ENCODE data around the gene FRMPD2.
"Not testable (repeated sequence)": the region's sequence is repeated elsewhere in the genome, so short reads cannot be mapped to it uniquely, and the experiment has no call there.

FRMPD2 gene

DNA sequence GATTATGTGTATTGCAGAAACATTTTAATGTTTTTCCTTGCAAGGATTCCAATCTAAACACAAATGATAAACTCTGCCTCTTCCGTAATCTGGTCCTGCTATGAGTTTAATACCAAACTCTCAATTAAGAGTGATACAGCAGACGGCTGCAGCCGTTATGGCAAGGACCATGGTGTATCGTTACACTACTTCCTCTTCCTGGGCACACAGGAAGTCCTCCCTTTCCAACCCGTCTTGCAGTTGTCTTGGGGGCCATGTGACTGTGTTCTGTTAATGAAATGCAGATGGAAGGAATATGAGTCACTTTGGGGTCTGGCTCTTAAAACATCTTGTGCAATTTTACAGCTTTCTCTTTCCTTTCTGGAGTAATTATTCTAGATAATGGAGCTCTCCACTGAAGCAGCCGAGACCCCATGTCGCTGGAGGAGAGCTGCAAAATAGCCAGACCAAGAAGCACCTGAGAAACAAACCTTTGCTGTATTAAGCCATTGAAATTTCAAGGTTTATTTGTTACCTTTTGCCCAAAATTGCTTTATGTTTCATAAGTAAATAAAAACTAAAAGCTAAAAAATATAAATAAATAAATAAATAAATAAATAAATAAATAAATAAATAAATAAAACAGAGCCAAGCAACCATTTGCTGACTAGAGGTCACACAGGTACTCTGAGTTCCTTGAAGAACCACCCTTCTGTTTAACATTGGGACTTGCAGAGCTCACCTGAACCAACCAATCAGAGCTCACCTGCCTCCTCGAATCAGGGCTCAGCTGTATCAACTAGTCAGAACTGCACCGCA is 74.7 kb downstream of the FRMPD2 start:
- no peak for DNase-seq

DNA sequence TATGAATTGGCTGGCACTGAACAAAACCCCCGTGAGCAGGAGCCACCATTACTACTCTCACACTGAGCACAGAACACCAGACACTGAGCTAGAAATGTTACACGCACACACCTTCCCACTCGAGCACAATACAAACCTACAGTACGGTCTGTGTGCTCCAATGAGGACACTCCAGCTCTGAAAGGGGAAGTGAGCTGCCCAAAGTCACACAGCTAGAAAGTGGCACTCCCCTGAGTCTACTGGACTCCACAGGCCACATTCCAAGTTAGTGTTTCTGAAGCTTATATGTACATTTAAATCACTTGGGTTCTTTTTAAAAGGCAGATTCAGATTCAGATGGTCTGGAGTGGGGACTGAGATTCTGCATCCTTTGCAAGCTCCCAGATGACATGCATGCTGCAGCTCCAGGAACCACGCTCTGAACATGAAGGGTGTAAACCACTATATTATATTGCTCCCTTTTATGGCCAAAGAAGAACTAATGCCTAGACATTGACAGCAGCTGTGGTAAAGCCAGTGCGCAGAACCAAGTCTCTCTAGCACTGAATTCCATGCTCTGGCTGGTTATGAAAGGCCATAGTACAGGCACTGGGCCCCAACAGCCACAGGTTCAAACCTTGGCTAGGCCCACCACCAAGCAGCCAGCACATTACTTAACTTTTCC is 77.1 kb downstream of the FRMPD2 start:
- no peak for DNase-seq

DNA sequence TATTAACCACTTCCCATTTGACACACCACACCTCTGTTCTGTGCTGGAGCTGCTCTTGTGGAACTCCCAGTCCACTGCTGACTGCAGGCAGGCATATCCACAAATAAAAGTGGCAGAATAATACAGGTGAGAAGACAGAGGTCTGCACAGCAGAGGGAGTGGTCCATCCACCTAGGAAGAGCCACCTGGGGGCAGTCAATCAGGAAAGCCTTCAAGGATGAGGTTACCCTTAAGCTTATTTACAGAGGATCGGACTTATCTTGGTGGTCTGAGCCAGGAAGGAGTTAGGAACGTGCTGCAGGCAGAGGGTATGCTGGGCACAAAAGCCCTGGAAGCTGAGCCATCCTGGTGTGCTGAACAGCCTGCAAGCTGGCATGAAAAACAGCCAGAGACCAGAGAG is 78.7 kb downstream of the FRMPD2 start:
- DNase-seq = no peak

DNA sequence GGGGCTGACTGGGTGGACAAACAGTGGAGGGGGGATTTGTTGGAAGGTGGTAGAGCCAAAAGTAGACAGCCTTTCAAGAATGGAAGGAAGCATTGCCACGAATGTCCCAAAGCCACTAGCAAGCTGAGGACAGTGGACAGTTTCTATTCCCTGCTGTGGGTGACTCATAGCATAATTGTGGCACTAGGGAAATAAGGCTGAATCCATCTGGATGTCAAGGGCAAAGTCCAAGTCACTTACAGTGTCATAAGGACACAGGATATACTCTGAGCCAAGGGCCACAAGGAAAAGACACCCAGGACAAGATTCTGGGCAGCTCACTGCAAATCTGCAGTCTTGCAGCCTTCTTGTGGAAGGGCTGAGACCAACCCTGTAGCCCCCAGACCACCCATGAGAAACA is 79.7 kb downstream of the FRMPD2 start:
- no peak for DNase-seq

DNA sequence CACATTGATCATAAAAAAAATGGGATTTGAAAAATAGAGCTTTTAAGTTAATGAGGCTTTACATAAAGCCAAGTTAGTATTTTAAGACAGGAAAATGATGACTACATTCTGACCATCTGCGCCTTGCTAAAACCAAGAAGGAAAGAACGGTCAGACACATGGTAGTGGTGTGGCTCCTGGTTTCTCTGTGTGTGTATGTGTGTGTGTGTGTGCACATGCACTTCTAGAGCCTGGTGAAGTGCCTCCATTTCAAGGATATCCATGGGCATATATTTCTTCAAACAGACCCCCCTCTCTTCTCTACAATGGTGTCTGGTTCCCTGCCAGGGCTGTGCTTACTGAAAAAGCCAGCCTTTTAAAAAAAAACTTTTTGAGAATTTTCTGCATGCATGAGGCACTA is 80.9 kb downstream of the FRMPD2 start:
- no peak for DNase-seq

DNA sequence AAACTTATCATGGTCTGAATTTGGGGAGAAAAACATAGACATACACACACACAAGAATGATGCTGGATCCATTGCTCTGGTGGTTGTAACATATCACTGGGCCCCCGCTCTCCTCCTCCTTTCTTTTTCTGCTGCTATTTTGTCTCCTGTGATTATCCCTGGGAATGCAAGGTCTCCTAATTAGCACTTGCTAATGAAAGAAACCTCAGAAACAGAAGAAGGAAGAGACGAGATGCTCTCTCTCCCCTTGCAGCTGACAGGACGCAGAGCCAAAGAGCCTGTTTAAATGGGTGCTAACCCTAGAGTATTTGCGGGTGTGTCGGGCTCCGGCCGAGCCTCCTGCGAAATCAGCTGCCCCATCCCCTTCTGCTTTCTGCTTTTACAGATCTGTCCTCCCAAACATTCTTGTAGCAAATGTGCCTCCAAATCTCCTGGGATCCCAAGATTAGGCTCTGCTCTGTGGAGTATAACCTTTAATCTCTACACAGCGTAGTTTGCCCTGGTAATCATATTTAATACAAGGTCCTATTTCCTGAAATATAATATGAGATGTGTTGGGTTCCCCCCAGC is 81.5 kb downstream of the FRMPD2 start:
- no peak for DNase-seq

DNA sequence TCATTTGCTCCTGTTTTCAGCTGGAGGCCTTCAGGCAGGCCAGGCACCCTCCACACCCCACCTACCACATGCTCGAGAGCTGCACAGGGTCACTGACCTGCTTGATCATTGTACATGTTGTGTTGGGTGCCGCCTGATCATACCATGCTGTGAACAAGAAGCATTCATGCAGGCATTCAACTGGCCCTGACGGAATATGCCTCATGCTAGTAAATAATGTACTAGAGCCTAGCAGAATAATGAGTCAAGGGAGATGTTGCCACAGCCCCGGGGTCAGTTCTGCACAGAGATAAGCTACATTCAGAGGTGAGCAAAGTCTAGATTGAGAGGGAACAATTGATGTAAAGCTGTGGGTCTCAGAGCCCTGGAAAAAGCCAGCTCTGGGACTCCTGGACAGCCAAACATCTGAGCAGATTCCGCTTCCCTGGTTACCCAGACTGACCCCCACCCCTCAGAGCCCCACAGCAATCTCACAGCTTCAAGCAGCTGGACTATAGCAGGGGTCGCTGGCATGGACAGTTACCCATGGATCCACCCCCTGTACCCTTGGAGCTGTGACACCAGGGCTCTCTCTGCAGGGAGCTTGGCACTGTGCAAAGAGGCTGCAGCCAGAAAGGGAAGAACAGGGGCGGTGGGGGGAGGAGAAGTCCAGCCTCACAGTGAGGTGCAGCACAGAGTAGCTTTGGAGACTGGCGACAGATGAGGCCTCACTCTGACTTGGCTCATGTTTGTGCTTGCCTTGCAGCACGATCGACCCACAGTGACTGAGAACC is 86.6 kb downstream of the FRMPD2 start:
- no peak for DNase-seq

DNA sequence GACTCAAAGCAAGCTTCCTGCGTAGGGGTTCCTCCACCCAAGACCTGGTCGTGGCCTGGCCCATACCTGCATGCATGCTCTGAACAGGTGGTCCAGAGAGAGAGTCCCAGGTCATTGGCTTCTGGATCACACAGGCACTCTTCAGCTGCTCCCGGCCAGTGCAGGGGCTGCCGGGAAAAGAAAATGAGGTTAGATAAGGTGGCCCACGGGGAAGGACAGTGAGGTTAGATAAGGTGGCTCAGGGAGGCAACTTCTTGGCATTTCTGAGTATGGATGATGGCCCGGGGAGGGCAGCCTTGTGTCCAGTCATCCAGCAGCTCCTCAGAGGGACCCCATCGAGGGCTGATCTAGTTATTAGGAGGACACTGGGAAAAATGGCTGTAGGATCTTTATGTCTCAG is 87.4 kb downstream of the FRMPD2 start:
- DNase-seq = no peak

DNA sequence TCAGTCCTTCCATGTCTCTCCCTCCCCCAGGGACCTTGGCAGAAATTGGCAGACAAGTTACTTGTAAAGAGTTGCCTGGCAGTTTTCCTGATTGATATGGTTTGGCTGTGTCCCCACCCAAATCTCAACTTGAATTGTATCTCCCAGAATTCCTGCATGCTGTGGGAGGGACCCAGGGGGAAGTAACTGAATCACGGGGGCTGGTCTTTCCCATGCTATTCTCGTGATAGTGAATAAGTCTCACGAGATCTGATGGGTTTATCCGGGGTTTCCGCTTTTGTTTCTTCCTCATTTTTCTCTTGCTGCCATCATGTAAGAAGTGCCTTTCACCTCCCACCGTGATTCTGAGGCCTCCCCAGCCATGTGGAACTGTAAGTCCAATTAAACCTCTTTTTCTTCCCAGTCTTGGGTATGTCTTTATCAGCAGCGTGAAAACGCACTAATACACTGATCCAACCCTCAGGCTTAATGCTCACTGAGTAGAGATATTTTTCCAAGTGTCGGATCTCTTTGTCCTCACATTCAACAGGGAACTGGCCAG is 88.2 kb downstream of the FRMPD2 start:
- DNase-seq = not testable (repeated sequence)

DNA sequence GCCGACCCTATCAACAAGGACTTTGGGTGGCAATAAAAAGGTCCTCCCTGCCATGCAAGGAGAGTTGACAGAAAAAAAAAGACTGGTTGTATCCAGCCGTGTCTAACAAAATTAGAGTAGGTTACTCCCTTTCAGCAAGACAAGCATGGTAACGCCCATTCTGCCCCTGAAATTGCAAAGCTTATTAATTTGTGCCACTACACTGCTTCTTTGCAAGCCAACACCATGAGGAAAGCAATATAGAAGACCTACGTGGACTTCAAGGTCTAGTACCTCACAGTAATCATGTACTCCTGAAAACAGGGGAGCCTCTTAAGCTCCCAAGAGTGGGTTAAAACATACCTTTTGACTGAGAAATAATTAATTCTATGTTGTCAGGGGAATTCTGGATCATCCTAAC is 90.3 kb downstream of the FRMPD2 start:
- no peak for DNase-seq

DNA sequence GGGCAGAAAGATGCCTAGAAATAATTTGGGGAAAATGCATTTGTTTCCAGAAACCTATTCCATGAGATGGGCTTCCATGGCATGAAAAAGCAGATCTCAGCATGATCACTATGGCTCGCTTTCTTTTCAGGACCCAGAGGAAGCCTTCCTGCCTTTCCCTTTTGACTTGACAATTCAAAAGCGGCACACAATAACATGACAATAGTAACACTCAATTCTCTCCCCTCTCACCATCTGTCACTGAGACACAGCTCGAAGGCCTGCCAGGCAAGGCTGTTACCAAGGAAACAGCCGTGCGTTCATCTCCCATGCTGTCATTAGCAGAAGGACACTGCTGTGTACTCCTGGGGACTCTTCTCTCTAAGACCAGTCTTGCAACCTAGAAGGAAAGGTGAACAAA is 101.8 kb downstream of the FRMPD2 start:
- not testable (repeated sequence) for DNase-seq

DNA sequence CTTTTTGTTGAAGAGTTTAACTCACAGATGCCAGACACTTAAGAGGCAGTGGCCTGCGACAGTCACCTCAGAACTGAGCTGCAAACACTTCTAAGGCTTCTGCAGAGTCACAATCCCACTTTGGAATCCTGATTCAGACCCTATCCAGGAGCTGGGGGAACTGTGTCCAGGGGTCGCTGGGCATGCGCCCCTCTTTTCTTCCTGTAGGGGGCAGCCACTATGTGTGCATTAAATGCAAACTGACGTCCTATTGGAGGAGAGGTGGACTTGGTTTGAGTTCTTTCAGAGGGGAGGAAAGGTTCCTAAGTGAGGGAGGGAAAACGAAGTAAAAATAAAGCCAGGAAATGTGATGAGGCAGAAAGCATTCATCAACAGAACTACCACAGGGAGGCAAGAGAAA is 113.8 kb downstream of the FRMPD2 start:
- DNase-seq = not testable (repeated sequence)

DNA sequence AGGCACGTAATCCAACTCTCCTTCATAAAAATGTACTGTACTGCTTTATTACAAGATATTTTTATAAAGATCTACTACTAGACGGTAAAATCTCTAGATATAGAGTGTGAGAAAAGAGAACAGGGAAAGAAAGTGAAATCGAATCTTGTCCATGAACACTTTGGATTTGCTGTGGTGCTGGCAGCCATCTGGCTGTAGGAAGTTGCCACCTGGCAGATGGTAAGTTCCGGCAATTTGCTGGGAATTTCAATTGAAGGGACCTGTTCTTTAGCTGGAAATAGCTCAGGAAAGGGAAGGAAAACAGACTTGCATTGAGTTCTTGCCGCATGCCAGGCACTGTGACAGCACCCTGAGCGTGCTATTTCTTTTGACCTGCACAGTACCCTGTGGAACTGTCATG is 114.3 kb downstream of the FRMPD2 start:
- not testable (repeated sequence) for DNase-seq

DNA sequence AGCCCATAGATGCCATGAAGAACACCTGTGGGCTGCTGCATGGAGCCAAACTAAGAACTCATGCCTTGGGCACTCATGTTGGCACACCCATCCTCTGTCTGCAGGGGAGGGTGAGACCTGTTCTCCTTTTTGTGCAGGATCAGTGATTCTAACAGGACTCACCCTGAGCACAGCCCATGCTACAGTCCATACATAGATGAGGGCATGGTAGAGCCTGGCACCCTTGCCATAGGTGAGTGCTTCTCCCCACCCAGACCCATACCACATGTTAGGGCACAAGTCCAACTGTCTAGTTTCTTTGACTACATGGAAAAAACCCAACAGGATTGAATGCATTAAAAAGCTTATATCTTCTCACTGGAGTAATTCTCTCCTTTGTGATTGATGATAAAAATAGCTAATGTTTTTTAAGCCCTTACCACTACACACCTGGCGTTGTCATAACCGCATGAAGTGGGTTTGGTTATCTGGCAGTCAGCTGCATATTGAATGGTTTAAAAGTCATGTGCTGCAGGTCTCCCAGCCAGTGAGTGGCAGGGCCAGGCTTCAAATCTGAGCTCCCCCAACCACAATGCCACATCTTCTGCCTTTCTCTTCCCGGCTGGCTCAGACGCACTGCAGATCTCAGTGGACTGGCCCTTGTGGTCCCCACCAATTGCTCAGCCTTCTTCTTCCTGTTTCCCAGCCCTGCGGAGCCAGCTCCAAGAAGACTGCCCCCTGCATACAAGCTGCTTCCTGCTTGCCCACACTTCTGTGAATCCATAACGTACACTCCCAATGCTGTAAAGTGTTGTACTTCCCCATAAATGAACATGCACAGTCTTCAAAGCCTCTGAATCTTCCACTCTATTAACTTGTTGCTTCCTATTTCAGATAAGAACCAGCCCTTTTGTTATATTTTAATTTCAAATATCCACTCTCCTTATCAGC is 120.0 kb downstream of the FRMPD2 start:
- DNase-seq = not testable (repeated sequence)

DNA sequence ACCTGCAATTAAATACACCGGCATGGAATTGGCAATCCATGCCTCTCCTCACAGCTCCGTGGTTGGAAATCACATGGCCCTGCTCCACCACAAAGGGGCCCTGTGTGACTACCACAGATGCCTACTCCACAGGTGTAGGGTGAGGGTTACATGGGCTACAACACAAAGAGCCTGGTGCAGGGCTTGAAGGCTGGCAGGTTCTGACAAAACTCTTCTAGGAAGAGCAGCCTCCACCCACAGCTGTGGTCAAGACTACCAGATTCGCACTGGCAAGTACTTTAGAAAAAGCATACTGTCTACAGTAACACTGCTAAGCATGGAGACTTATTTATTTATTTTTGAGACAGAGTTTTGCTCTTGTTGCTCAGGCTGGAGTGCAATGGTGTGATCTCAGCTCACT is 126.9 kb downstream of the FRMPD2 start:
- not testable (repeated sequence) for DNase-seq

DNA sequence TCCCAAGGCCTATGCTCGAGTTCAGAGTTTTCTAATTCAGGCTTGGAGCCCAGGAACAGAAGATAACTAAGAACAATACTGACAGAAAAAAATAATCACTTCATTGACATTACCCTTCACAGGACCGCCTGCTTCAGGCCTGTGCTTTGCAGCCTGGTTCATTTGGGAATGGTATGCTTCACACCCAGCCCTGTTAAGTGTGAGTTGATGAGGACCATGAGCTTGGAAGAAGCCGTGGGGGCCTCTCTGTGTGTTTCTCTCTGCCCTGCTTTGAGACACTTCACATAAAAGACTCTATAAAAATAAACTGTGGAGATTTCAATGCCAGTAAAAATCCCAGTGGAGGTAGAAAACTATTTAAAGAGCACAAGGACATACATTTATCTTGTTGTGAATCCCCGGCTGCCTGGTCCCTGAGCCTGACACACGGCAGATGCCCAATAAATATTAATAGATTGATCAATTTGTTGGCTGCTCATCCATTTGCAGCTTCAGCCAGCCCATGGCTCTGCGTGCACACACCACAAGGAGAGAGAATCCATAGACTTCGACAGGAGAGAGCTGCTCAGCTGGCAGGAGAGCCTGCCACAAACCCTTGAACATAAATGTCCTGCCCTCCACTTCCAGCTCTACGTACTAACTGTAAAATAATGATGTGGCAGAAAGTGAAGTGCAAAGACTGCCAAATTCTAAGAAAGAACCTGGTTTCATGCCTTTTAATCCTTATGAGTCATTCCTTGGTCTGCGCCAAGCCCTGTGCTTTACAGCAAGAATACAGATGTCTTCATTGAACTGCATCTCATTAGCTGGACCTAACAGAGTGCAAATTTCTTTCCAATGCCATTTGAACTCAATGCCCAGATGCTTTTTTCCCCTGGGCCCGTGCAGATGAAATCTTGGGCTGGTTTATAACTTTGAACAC is 130.5 kb downstream of the FRMPD2 start:
- DNase-seq = not testable (repeated sequence)

DNA sequence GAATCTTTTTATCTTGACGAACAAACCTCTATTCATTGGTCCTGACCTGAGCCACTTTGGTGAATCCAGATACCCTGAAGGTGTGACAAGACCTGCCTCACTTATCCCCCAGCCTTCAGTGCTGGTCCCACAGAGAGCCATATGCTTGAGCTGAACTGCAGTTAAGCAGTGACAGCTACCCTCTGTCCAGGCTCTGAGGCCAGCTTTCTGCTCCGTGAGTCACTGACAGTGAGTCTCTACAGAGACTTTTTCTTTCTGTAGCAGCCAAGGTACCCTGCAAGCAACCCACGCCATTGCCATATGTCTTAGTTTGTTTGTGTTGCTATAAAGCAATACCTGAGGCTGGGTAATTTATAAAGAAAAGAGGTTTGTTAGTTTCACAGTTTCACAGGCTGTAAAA is 133.5 kb downstream of the FRMPD2 start:
- DNase-seq = not testable (repeated sequence)

DNA sequence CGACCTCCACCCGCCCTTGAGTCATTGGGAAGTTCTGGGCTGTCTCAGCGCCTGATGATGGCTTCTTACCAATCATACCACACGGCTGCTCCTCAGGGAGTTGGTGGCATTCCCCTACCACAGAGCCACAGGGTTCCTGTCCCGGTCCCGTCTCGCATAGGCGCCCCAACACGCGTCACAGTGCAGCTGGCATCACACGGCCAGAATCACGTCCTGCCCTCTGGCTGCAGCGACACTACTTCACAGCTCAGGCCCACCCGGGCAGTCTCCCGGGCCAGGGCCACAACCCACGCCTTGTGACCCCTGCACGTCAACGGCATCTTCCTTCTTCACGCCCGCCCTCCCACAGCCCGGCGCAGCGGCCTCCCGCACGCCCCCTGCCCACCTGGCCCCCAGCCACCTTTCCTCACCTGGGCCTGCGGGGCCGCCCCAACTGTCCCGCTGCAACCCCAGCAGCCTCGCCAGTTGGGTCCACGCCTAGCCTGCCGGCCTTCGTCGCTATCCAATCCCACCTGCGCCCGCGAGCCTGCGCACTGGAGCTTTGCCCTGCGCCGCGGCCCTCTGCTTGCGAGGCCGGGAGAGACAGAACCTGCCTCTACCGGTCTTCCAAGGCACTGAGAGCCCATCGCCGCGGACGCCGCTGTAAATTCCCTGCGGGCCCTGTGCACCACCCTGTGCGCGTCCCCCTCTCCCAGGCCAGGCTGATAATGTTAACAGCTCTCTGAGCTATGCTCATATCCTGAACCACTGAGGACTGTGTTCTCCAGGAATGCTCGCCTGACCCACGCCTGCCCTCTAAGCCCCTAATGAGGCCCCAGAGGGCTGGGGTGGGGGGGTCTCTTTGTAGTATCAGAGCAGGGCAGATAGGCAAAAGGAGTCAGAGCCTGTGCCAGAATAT is 134.3 kb downstream of the FRMPD2 start:
- not testable (repeated sequence) for DNase-seq

DNA sequence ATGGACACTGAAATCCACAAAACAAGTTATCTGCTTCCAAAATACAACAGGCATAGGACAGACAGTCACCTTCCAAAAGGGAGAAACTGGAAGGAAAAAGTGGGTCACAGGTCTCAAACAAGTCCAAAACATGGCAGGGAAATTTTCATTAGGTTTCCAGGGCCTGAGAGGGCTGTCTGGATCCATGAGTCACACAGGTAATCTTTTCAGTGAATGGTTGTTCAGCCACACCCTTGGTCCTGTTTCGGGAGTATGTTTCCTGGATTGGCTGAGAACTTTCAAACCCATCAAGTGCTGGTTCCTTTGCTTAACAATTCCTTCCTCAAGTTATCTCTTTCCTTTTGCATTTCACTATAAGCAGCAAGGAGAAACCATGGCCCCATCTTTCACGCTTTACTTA is 145.5 kb downstream of the FRMPD2 start:
- DNase-seq = not testable (repeated sequence)

DNA sequence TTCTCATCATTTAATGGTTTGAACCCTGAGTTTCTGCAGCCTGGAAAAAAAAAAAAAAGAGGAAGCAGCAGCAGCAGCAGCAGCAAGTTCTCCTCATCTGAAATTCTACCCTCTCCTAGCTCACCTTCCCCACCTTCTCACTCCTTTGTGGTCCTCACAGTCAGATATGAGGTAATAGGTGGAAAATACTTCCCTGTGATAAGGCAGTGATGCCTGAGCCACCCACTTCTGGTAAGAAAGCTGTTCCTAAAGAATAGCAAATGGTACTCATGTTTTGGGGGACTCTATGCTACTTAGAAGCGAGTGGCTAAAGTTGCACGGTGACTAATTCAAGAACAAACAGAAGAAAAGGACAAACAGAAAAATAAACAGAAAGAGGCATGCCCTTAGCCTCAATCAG is 148.2 kb downstream of the FRMPD2 start:
- DNase-seq = not testable (repeated sequence)
